Liver (tissue), 9 donors: ENCODE measurements around the gene FAM20C. TPM values are rescaled to one million over a fixed set of nuclear protein-coding genes. Genes with fewer than 3 reads are reported as not detected.

Experiments
- DNase-seq: peaks from one replicate; pipeline ENCODE4 v3.0.0-alpha.2; 2017; ENCODE audit warnings: low spot score
- H3K27ac ChIP-seq, 2 donors: one replicate each; pipeline ENCODE4 v1.7.0; 2013; ENCODE audit warnings: inconsistent platforms in 2 of 2, low read length in 2 of 2, control low read depth in 1 of 2, low read depth in 1 of 2, mild to moderate bottlenecking in 1 of 2
- H3K27me3 ChIP-seq, 4 donors: one replicate each; pipeline versions ENCODE4 v1.6.1 to v1.7.0; 2013; ENCODE audit warnings: low read length in 3 of 4, inconsistent platforms in 1 of 4, mild to moderate bottlenecking in 1 of 4, moderate library complexity in 1 of 4; ENCODE audit not compliant: control insufficient read depth in 4 of 4, insufficient read depth in 4 of 4
- H3K36me3 ChIP-seq, 4 donors: one replicate each; pipeline versions ENCODE4 v1.6.1 to v1.7.0; 2013; ENCODE audit warnings: low read length in 3 of 4, mild to moderate bottlenecking in 3 of 4, low read depth in 1 of 4, moderate library complexity in 1 of 4; ENCODE audit not compliant: control insufficient read depth in 4 of 4, insufficient read depth in 3 of 4
- H3K4me1 ChIP-seq, 4 donors: one replicate each; pipeline versions ENCODE4 v1.6.1 to v1.7.0; 2013; ENCODE audit warnings: low read length in 3 of 4, mild to moderate bottlenecking in 3 of 4, moderate library complexity in 1 of 4; ENCODE audit not compliant: control insufficient read depth in 4 of 4, insufficient read depth in 4 of 4
- H3K4me3 ChIP-seq, 3 donors: one replicate each; pipeline versions ENCODE4 v1.6.1 to v1.7.0; 2013; ENCODE audit warnings: low read length in 3 of 3, control low read depth in 1 of 3, low read depth in 1 of 3, mild to moderate bottlenecking in 1 of 3
- H3K9ac ChIP-seq, 2 donors: one replicate each; pipeline ENCODE4 v1.7.0; 2013; ENCODE audit warnings: low read length in 2 of 2, mild to moderate bottlenecking in 2 of 2, moderate library complexity in 2 of 2, control low read depth in 1 of 2, low read depth in 1 of 2
- H3K9me3 ChIP-seq, 4 donors: one replicate each; pipeline versions ENCODE4 v1.6.1 to v1.7.0; 2013; ENCODE audit warnings: low read length in 3 of 4; ENCODE audit not compliant: control insufficient read depth in 4 of 4
- ATF3 ChIP-seq: IDR thresholded peaks from 2 replicates; pipeline ENCODE4 v1.6.1; 2016; ENCODE audit warnings: antibody characterized with exemption
- CTCF ChIP-seq: fragments of 150-350 bp; IDR thresholded peaks from 2 replicates; pipeline ENCODE4 v1.5.1; 2017; ENCODE audit warnings: improper control_type of control experiment, low read depth, low read length; ENCODE audit not compliant: missing input control
- FOXA1 ChIP-seq: IDR thresholded peaks from 2 replicates; pipeline ENCODE4 v1.6.1; 2016; ENCODE audit warnings: antibody characterized with exemption
- GABPA ChIP-seq, 2 donors: IDR thresholded peaks in 1 of 2; conservative IDR thresholded peaks in 1 of 2; 2 replicates each; pipeline ENCODE4 v1.6.1; 2016; ENCODE audit warnings: antibody characterized with exemption in 2 of 2, mild to moderate bottlenecking in 1 of 2, moderate library complexity in 1 of 2
- HNF4A ChIP-seq, 2 donors: conservative IDR thresholded peaks; 2 replicates each; pipeline ENCODE4 v1.6.1; 2016; ENCODE audit warnings: antibody characterized with exemption in 2 of 2, mild to moderate bottlenecking in 2 of 2
- HNF4G ChIP-seq: IDR thresholded peaks from 2 replicates; pipeline ENCODE4 v1.6.1; 2016; ENCODE audit warnings: antibody characterized with exemption
- JUND ChIP-seq, 2 donors: IDR thresholded peaks; 2 replicates each; pipeline ENCODE4 v1.6.1; 2016; ENCODE audit warnings: antibody characterized with exemption in 2 of 2
- NR2F2 ChIP-seq: IDR thresholded peaks from 2 replicates; pipeline ENCODE4 v1.6.1; 2016; ENCODE audit warnings: antibody characterized with exemption
- REST ChIP-seq: IDR thresholded peaks from 2 replicates; pipeline ENCODE4 v1.6.1; 2016; ENCODE audit warnings: antibody characterized with exemption, mild to moderate bottlenecking
- RXRA ChIP-seq, 2 donors: IDR thresholded peaks; 2 replicates each; pipeline ENCODE4 v1.6.1; 2017 to 2018; ENCODE audit warnings: antibody characterized with exemption in 2 of 2, mild to moderate bottlenecking in 1 of 2
- SP1 ChIP-seq: IDR thresholded peaks from 2 replicates; pipeline ENCODE4 v1.6.1; 2018; ENCODE audit warnings: antibody characterized with exemption, mild to moderate bottlenecking
- TAF1 ChIP-seq: conservative IDR thresholded peaks from 2 replicates; pipeline ENCODE4 v1.6.1; 2016; ENCODE audit warnings: antibody characterized with exemption, mild to moderate bottlenecking
- YY1 ChIP-seq: IDR thresholded peaks from 2 replicates; pipeline ENCODE4 v1.6.1; 2016; ENCODE audit warnings: antibody characterized with exemption, mild to moderate bottlenecking
- ZBTB33 ChIP-seq: IDR thresholded peaks from 2 replicates; pipeline ENCODE4 v1.6.1; 2016; ENCODE audit warnings: antibody characterized with exemption
- WGBS: extraction: QIAGEN DNeasy Blood & Tissue Kit; methylation state at CpG from one replicate; pipeline ENCODE4 v1.1.7; 2013; 5-methylcytosine and 5-hydroxymethylcytosine counted together
- polyA plus RNA-seq, 2 donors: library from polyadenylated mRNA; stranded (reverse) in 1 of 2; unstranded in 1 of 2; fragments of 200-250 nt in 1 of 2; fragments of >200 nt in 1 of 2; fragmentation: Nextera tagmentation in 1 of 2; extraction: Ambion mirVana in 1 of 2; gene quantifications; one replicate each; pipeline versions ENCODE4 v1.2.1 to v1.2.3, GENCODE V29; 2013 to 2015
- total RNA-seq, 2 donors: library from RNA; depleted of rRNA; stranded (reverse); fragments of >200 nt; gene quantifications; one replicate each; pipeline ENCODE4 v1.2.3, GENCODE V29; 2014
- donor health status: healthy.
- donor health status: healthy.
- donor health status: healthy.
- donor health status: healthy.
- donor health status: healthy.

The FAM20C gene
- total and polyA plus RNA-seq, 4 donors = 13.4 to 40.4 (median 31.5) TPM

- no peak for TF ChIP-seq CTCF
- no peak for TF ChIP-seq HNF4G
Measured at GRCh38 chr7:293681-294439, 101.5 kb downstream of the FAM20C start (continued).

GRCh38 chr7:294440-295154 is 102.2 kb downstream of the FAM20C start:
- Histone ChIP-seq H3K9ac (no peak overlapping the region), H3K36me3 (no peaks in the 10 kb centered on the region), H3K4me3 (no peak overlapping the region), H3K27me3 (peaks cover 5 to 19% (median 8%) of the 10 kb centered on the region in 4 donors), H3K4me1 (peaks cover 0 to 6% (median 2%) of the 10 kb centered on the region in 4 donors), H3K27ac (no peak overlapping the region), H3K9me3 (no peaks in the 10 kb centered on the region)
- TF ChIP-seq SP1 (no peak), JUND (IDR thresholded peaks at IDR 0.05) (no peak), TAF1 (no peak), ZBTB33 (no peak), HNF4A (conservative IDR thresholded peaks at IDR 0.05) (no peak), FOXA1 (no peak), ATF3 (no peak)
- WGBS = 67% methylated on average over 25 of the region's 25 CpGs
- no peak for DNase-seq

- Histone ChIP-seq H3K9me3 (no peaks in the 10 kb centered on the region), H3K36me3 (no peaks in the 10 kb centered on the region), H3K4me3 (no peak overlapping the region), H3K9ac (no peak overlapping the region), H3K27me3 (peaks cover 5 to 16% (median 8%) of the 10 kb centered on the region in 4 donors), H3K4me1 (peaks cover 0 to 5% (median 2%) of the 10 kb centered on the region in 4 donors), H3K27ac (no peak overlapping the region)
- WGBS = 85% methylated on average over 27 of the region's 27 CpGs
- no peak for DNase-seq
- TF ChIP-seq ZBTB33 (no peak), RXRA (IDR thresholded peaks at IDR 0.05) (no peak), SP1 (no peak), TAF1 (no peak), REST (no peak), NR2F2 (no peak), ATF3 (no peak), HNF4G (no peak), FOXA1 (no peak), YY1 (no peak), GABPA (IDR thresholded peaks at IDR 0.05 in 1 of 2, conservative IDR thresholded peaks at IDR 0.05 in 1 of 2) (no peak), JUND (IDR thresholded peaks at IDR 0.05) (no peak), HNF4A (conservative IDR thresholded peaks at IDR 0.05) (no peak)
Measured at GRCh38 chr7:295155-296154, 103.1 kb downstream of the FAM20C start.
